Measurements from ENCODE around the gene CDC14C. TPM values are rescaled to one million over a fixed set of nuclear protein-coding genes. Genes with fewer than 3 reads are reported as not detected.

CDC14C gene
- total RNA-seq, 1 experiment from 2014 or later, result not detected

DNA sequence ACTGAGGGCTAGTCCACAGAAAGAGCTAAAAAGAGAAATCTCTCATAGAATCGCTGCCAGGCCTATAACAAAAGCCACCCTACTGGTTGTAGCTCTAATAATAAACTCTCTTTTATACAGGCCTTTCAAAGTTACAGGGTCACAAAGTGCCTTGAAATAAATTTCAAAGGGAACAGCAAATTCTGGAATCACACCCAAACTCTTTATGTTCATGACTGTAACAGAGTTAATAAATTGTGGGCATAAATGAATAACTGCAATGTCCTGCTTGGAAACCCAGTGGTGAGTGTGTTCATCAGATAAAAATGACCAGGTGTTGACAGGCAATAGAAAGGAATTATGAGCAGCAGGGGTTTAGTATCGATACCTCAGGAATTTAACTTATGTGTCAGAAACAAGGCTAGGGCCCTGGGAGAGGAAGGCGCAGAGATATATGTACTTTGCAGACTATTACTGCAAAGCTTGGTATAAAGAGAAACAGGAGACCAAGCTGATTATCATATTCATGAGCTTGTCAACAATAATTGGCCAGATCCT lies 9.3 kb downstream of the CDC14C start:
- no TSS peak for BruUV-seq (replicated peaks)
- peaks cover 2% of the 10 kb centered on the region; the same call in 1 of the 2 replicates for H3K9me3 ChIP-seq (ENCODE audit: control insufficient read depth, insufficient read depth, low read depth, low read length)
- no peaks in the 10 kb centered on the region for H3K36me3 ChIP-seq (ENCODE audit: control insufficient read depth, insufficient read depth, low read length)
- ChIA-PET POLR2A (no interaction called here), CTCF (no interaction called here)
- DNase-seq (ENCODE audit: low read depth, low spot score), result no peak
- intact Hi-C loops (cut with micrococcal nuclease; ENCODE audit: unreplicated experiment), result no loop called here
- H3K4me1 ChIP-seq (ENCODE audit: control insufficient read depth, insufficient read depth, low read length), result no peaks in the 10 kb centered on the region
- TF ChIP-seq, protein P1, sequence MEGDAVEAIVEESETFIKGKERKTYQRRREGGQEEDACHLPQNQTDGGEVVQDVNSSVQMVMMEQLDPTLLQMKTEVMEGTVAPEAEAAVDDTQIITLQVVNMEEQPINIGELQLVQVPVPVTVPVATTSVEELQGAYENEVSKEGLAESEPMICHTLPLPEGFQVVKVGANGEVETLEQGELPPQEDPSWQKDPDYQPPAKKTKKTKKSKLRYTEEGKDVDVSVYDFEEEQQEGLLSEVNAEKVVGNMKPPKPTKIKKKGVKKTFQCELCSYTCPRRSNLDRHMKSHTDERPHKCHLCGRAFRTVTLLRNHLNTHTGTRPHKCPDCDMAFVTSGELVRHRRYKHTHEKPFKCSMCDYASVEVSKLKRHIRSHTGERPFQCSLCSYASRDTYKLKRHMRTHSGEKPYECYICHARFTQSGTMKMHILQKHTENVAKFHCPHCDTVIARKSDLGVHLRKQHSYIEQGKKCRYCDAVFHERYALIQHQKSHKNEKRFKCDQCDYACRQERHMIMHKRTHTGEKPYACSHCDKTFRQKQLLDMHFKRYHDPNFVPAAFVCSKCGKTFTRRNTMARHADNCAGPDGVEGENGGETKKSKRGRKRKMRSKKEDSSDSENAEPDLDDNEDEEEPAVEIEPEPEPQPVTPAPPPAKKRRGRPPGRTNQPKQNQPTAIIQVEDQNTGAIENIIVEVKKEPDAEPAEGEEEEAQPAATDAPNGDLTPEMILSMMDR (IDR thresholded peaks at IDR 0.05), result no peak
- no peak for TF ChIP-seq SIN3A (IDR thresholded peaks at IDR 0.05; ENCODE audit: borderline replicate concordance, insufficient read depth, low read depth, low read length)
- TF ChIP-seq, protein P2, sequence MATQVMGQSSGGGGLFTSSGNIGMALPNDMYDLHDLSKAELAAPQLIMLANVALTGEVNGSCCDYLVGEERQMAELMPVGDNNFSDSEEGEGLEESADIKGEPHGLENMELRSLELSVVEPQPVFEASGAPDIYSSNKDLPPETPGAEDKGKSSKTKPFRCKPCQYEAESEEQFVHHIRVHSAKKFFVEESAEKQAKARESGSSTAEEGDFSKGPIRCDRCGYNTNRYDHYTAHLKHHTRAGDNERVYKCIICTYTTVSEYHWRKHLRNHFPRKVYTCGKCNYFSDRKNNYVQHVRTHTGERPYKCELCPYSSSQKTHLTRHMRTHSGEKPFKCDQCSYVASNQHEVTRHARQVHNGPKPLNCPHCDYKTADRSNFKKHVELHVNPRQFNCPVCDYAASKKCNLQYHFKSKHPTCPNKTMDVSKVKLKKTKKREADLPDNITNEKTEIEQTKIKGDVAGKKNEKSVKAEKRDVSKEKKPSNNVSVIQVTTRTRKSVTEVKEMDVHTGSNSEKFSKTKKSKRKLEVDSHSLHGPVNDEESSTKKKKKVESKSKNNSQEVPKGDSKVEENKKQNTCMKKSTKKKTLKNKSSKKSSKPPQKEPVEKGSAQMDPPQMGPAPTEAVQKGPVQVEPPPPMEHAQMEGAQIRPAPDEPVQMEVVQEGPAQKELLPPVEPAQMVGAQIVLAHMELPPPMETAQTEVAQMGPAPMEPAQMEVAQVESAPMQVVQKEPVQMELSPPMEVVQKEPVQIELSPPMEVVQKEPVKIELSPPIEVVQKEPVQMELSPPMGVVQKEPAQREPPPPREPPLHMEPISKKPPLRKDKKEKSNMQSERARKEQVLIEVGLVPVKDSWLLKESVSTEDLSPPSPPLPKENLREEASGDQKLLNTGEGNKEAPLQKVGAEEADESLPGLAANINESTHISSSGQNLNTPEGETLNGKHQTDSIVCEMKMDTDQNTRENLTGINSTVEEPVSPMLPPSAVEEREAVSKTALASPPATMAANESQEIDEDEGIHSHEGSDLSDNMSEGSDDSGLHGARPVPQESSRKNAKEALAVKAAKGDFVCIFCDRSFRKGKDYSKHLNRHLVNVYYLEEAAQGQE (IDR thresholded peaks at IDR 0.05; ENCODE audit: insufficient read depth in 1 of 2, low read depth in 2 of 2, low read length in 1 of 2), result no peak
- TF ChIP-seq POLR2AphosphoS5 (IDR thresholded peaks at IDR 0.05; ENCODE audit: low read depth, low read length), result no peak
- no peak for TF ChIP-seq TCF7L2 (IDR thresholded peaks at IDR 0.05; ENCODE audit: low read depth, low read length)
- H3K27me3 ChIP-seq (ENCODE audit: control insufficient read depth, insufficient read depth, low read length), result no peaks in the 10 kb centered on the region
- no peak overlapping the region for H3K4me3 ChIP-seq (ENCODE audit: low read depth in 2 of 2, low read length in 2 of 2)
- in situ Hi-C loops (cut with HindIII; ENCODE audit: low pct_unique_long_range_greater_than_20kb, low sequenced_read_pairs), result no loop called here
- no peak for ATAC-seq
- H3K27ac ChIP-seq (ENCODE audit: low read length), result no peak overlapping the region

DNA sequence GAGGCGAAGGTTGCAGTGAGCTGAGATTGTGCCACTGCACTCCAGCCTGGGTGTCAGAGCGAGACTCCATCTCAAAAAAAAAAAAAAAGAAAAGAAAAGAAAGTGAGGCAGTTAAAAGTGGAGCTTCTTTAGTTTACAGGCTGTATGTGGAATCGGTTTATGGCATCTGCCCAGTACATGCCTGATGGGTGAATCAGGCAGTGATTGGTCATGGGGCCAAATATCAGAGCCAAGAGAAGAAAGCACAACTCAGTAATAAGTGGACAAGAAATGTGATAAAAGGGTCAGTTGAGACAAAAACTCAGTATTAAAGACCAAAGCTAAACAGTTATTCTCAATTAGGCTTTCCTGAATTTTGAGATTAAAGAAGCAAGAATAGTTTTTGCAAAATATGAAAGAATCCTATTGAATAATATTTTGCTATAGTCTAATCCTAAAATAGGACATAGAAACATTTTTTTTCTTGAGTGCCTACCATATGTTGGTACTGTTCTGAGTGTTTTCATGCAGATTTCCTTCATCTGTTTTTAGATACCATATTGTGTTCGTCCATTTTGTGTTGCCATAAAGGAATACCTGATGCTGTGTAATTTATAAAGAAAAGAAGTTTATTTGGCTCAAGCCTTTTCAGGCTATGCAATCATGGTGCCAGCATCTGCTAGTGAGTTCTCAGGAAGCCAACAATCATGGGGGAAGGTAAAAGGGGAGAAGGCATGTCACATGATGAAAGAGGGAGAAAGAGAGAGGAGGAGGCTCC lies 14.4 kb downstream of the CDC14C start:
- no peaks in the 10 kb centered on the region for H3K36me3 ChIP-seq (ENCODE audit: control insufficient read depth, insufficient read depth, low read length)
- TF ChIP-seq, protein P2 (IDR thresholded peaks at IDR 0.05; ENCODE audit: insufficient read depth in 1 of 2, low read depth in 2 of 2, low read length in 1 of 2), result no peak
- TF ChIP-seq SIN3A (IDR thresholded peaks at IDR 0.05; ENCODE audit: borderline replicate concordance, insufficient read depth, low read depth, low read length), result no peak
- TF ChIP-seq POLR2AphosphoS5 (IDR thresholded peaks at IDR 0.05; ENCODE audit: low read depth, low read length), result no peak
- ATAC-seq (no peak), DNase-seq (ENCODE audit: low read depth, low spot score) (no peak)
- BruUV-seq (replicated peaks), result no TSS peak
- ChIA-PET CTCF (interaction anchor here (0.6 kb wide), 1 partner anchor 61 kb away, joined by 3 read pairs; no protein-coding TSS in a partner anchor), POLR2A (interaction anchor here (0.6 kb wide), 1 partner anchor 620 kb away, joined by 4 read pairs; no protein-coding TSS in a partner anchor)
- H3K4me3 ChIP-seq (ENCODE audit: low read depth in 2 of 2, low read length in 2 of 2), result no peak overlapping the region
- in situ Hi-C loops (cut with HindIII; ENCODE audit: low pct_unique_long_range_greater_than_20kb, low sequenced_read_pairs), result no loop called here
- H3K27ac ChIP-seq (ENCODE audit: low read length), result no peak overlapping the region
- H3K27me3 ChIP-seq (ENCODE audit: control insufficient read depth, insufficient read depth, low read length), result no peaks in the 10 kb centered on the region
- H3K9me3 ChIP-seq (ENCODE audit: control insufficient read depth, insufficient read depth, low read depth, low read length), result no peaks in the 10 kb centered on the region
- intact Hi-C loops (cut with micrococcal nuclease; ENCODE audit: unreplicated experiment), result no loop called here
- no peaks in the 10 kb centered on the region for H3K4me1 ChIP-seq (ENCODE audit: control insufficient read depth, insufficient read depth, low read length)
